Measurements from ENCODE around the gene FRMD3.

The FRMD3 gene

GRCh38 chr9:83563360-83563759, 25.2 kb upstream of the FRMD3 start:
- Histone ChIP-seq H3K9me3 (ENCODE audit: insufficient read depth, low read depth, low read length) (peaks cover 3% of the 10 kb centered on the region), H3K79me2 (ENCODE audit: control insufficient read depth, insufficient read depth, low read length, poor library complexity) (no peaks in the 10 kb centered on the region), H2BK12ac (ENCODE audit: low read length) (no peak overlapping the region), H3K36me3 (ENCODE audit: control insufficient read depth in 1 of 2, insufficient read depth in 2 of 2, low read length in 2 of 2) (no peaks in the 10 kb centered on the region), H3K27me3 (ENCODE audit: insufficient read depth, low read length) (no peaks in the 10 kb centered on the region), H3K4ac (ENCODE audit: low read depth, low read length) (no peak overlapping the region), H3K18ac (ENCODE audit: low read length) (no peak overlapping the region), H3K4me1 (ENCODE audit: control insufficient read depth in 1 of 2, insufficient read depth in 2 of 2, low read length in 2 of 2) (no peaks in the 10 kb centered on the region), H2BK120ac (ENCODE audit: insufficient read depth, low read length, poor library complexity) (no peak overlapping the region), H3K9ac (ENCODE audit: low read length) (no peak overlapping the region), H4K8ac (ENCODE audit: low read depth, low read length) (no peak overlapping the region), H2BK5ac (ENCODE audit: low read depth, low read length, poor library complexity) (no peak overlapping the region), H3K79me1 (ENCODE audit: low read length) (no peaks in the 10 kb centered on the region), H3K4me2 (ENCODE audit: low read length) (no peak overlapping the region), H4K91ac (ENCODE audit: low read depth, low read length) (no peak overlapping the region), H3K4me3 (ENCODE audit: low read depth, low read length) (no peak overlapping the region), H3K27ac (ENCODE audit: low read depth, low read length) (no peak overlapping the region), H2AFZ (ENCODE audit: insufficient read depth, low read length, poor library complexity) (no peak overlapping the region), H2AK5ac (ENCODE audit: low read length) (no peak overlapping the region), H3K23ac (ENCODE audit: low read length) (peak overlapping the region; percentile 27), H3K14ac (ENCODE audit: low read length) (no peak overlapping the region), H4K12ac (ENCODE audit: low read depth, low read length) (no peak overlapping the region)
- WGBS (ENCODE audit: extremely low coverage, insufficient coverage, insufficient read length): no CpG with 5 or more reads among the region's 2 CpGs
- DNase-seq: no peak

GRCh38 chr9:83560169-83560826, 22.1 kb upstream of the FRMD3 start:
- Histone ChIP-seq H2AFZ (ENCODE audit: insufficient read depth, low read length, poor library complexity) (no peak overlapping the region), H4K91ac (ENCODE audit: low read depth, low read length) (no peak overlapping the region), H3K79me2 (ENCODE audit: control insufficient read depth, insufficient read depth, low read length, poor library complexity) (no peaks in the 10 kb centered on the region), H4K8ac (ENCODE audit: low read depth, low read length) (no peak overlapping the region), H3K18ac (ENCODE audit: low read length) (no peak overlapping the region), H2BK5ac (ENCODE audit: low read depth, low read length, poor library complexity) (no peak overlapping the region), H4K12ac (ENCODE audit: low read depth, low read length) (no peak overlapping the region), H2BK120ac (ENCODE audit: insufficient read depth, low read length, poor library complexity) (no peak overlapping the region), H3K9ac (ENCODE audit: low read length) (no peak overlapping the region), H3K23ac (ENCODE audit: low read length) (no peak overlapping the region), H3K27ac (ENCODE audit: low read depth, low read length) (no peak overlapping the region), H3K79me1 (ENCODE audit: low read length) (no peaks in the 10 kb centered on the region), H3K4me1 (ENCODE audit: control insufficient read depth in 1 of 2, insufficient read depth in 2 of 2, low read length in 2 of 2) (no peaks in the 10 kb centered on the region), H3K36me3 (ENCODE audit: control insufficient read depth in 1 of 2, insufficient read depth in 2 of 2, low read length in 2 of 2) (no peaks in the 10 kb centered on the region), H3K4me2 (ENCODE audit: low read length) (no peak overlapping the region), H3K14ac (ENCODE audit: low read length) (no peak overlapping the region), H2BK12ac (ENCODE audit: low read length) (no peak overlapping the region), H3K27me3 (ENCODE audit: insufficient read depth, low read length) (no peaks in the 10 kb centered on the region), H3K4me3 (ENCODE audit: low read depth, low read length) (no peak overlapping the region), H3K4ac (ENCODE audit: low read depth, low read length) (no peak overlapping the region), H2AK5ac (ENCODE audit: low read length) (no peak overlapping the region), H3K9me3 (ENCODE audit: insufficient read depth, low read depth, low read length) (no peaks in the 10 kb centered on the region)
- DNase-seq: no peak
- WGBS (ENCODE audit: extremely low coverage, insufficient coverage, insufficient read length): no CpG with 5 or more reads among the region's 7 CpGs

- Histone ChIP-seq H3K27me3 (ENCODE audit: insufficient read depth, low read length) (no peaks in the 10 kb centered on the region), H2BK5ac (ENCODE audit: low read depth, low read length, poor library complexity) (no peak overlapping the region), H3K4me2 (ENCODE audit: low read length) (no peak overlapping the region), H2AFZ (ENCODE audit: insufficient read depth, low read length, poor library complexity) (no peak overlapping the region), H4K91ac (ENCODE audit: low read depth, low read length) (no peak overlapping the region), H4K12ac (ENCODE audit: low read depth, low read length) (no peak overlapping the region), H3K14ac (ENCODE audit: low read length) (no peak overlapping the region), H3K9me3 (ENCODE audit: insufficient read depth, low read depth, low read length) (no peaks in the 10 kb centered on the region), H3K79me1 (ENCODE audit: low read length) (no peaks in the 10 kb centered on the region), H2BK120ac (ENCODE audit: insufficient read depth, low read length, poor library complexity) (no peak overlapping the region), H3K36me3 (ENCODE audit: control insufficient read depth in 1 of 2, insufficient read depth in 2 of 2, low read length in 2 of 2) (no peaks in the 10 kb centered on the region), H2BK12ac (ENCODE audit: low read length) (no peak overlapping the region), H2AK5ac (ENCODE audit: low read length) (no peak overlapping the region), H3K4ac (ENCODE audit: low read depth, low read length) (no peak overlapping the region), H3K18ac (ENCODE audit: low read length) (no peak overlapping the region), H3K4me3 (ENCODE audit: low read depth, low read length) (no peak overlapping the region), H3K4me1 (ENCODE audit: control insufficient read depth in 1 of 2, insufficient read depth in 2 of 2, low read length in 2 of 2) (no peaks in the 10 kb centered on the region), H3K79me2 (ENCODE audit: control insufficient read depth, insufficient read depth, low read length, poor library complexity) (no peaks in the 10 kb centered on the region), H3K9ac (ENCODE audit: low read length) (no peak overlapping the region), H3K27ac (ENCODE audit: low read depth, low read length) (no peak overlapping the region), H3K23ac (ENCODE audit: low read length) (no peak overlapping the region), H4K8ac (ENCODE audit: low read depth, low read length) (no peak overlapping the region)
- no peak for DNase-seq
Observed at GRCh38 chr9:83557771-83558170, 19.6 kb upstream of the FRMD3 start.

GRCh38 chr9:83557317-83557716, 19.1 kb upstream of the FRMD3 start:
- no peaks in the 10 kb centered on the region for H3K79me1 ChIP-seq (ENCODE audit: low read length)

More at GRCh38 chr9:83557317-83557716, 19.1 kb upstream of the FRMD3 start:
- H2BK12ac ChIP-seq (ENCODE audit: low read length): no peak overlapping the region
- no peak overlapping the region for H2AK5ac ChIP-seq (ENCODE audit: low read length)
- H3K4me1 ChIP-seq (ENCODE audit: control insufficient read depth in 1 of 2, insufficient read depth in 2 of 2, low read length in 2 of 2): no peaks in the 10 kb centered on the region
- no peak overlapping the region for H4K91ac ChIP-seq (ENCODE audit: low read depth, low read length)
- H3K27me3 ChIP-seq (ENCODE audit: insufficient read depth, low read length): no peaks in the 10 kb centered on the region
- H3K18ac ChIP-seq (ENCODE audit: low read length): no peak overlapping the region
- H3K4me2 ChIP-seq (ENCODE audit: low read length): no peak overlapping the region
- H3K9ac ChIP-seq (ENCODE audit: low read length): no peak overlapping the region
- WGBS (ENCODE audit: extremely low coverage, insufficient coverage, insufficient read length): no CpG with 5 or more reads among the region's 1 CpG
- H2AFZ ChIP-seq (ENCODE audit: insufficient read depth, low read length, poor library complexity): no peak overlapping the region
- no peaks in the 10 kb centered on the region for H3K79me2 ChIP-seq (ENCODE audit: control insufficient read depth, insufficient read depth, low read length, poor library complexity)
- H2BK5ac ChIP-seq (ENCODE audit: low read depth, low read length, poor library complexity): no peak overlapping the region
- H3K4me3 ChIP-seq (ENCODE audit: low read depth, low read length): no peak overlapping the region
- H3K4ac ChIP-seq (ENCODE audit: low read depth, low read length): no peak overlapping the region
- no peak overlapping the region for H4K8ac ChIP-seq (ENCODE audit: low read depth, low read length)
- no peak for DNase-seq
- H2BK120ac ChIP-seq (ENCODE audit: insufficient read depth, low read length, poor library complexity): no peak overlapping the region
- no peaks in the 10 kb centered on the region for H3K36me3 ChIP-seq (ENCODE audit: control insufficient read depth in 1 of 2, insufficient read depth in 2 of 2, low read length in 2 of 2)
- no peak overlapping the region for H3K27ac ChIP-seq (ENCODE audit: low read depth, low read length)
- no peak overlapping the region for H4K12ac ChIP-seq (ENCODE audit: low read depth, low read length)
- no peaks in the 10 kb centered on the region for H3K9me3 ChIP-seq (ENCODE audit: insufficient read depth, low read depth, low read length)
- no peak overlapping the region for H3K14ac ChIP-seq (ENCODE audit: low read length)
- H3K23ac ChIP-seq (ENCODE audit: low read length): no peak overlapping the region
